NCI-H1092 treated with DMSO at 0.1 percent for 48 hours (cell line): ENCODE results near the gene SLC9A9.
"Not testable (repeated sequence)": the region's sequence is repeated elsewhere in the genome, so short reads cannot be mapped to it uniquely, and the experiment has no call there.

Experiments
- DNase-seq: peaks from one replicate; lab custom pipeline; 2025; lab: John Stamatoyannopoulos, UW

Gene SLC9A9

DNA sequence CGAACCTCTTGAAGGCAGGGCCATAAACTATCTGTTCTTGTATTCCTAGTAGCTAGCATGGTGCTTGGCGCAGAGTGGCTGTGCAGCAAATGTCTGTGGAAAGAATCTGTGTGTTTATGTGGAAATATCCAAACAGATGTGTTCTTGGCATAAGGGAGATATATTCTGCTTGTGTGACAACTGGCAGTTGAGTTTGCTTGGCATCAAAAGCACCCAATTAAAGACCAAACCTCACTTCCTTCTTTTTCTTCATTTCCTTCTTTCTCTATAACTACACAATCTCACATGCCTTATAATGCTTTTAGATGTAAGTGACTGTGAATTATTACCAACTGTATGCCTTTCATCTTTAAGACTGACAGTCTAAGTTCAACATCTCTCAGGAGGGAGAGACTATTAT lies 296.5 kb downstream of the SLC9A9 start:
- no peak for DNase-seq

GRCh38 chr3:143548861-143549497 lies 299.3 kb downstream of the SLC9A9 start:
- DNase-seq, result no peak

DNA sequence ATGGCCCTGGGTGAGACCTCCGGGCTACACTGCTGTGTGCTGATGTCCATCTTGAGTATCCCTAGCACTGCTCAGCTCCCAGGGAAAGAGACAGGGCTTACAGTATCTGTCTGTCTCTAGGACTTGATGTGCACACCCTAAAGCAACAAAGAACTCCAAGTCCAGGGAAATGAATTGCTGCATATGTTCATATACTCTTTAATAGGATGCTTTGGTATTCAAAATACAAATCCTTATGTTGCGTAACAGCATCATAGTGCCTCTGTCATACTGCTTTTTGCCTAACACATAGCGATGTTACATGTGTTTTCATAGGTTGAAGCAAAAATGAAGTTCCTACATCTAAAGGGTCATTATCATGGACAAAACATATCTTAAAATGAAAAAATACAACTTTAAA lies 299.9 kb downstream of the SLC9A9 start:
- no peak for DNase-seq

GRCh38 chr3:143538577-143538981 lies 309.7 kb downstream of the SLC9A9 start:
- no peak for DNase-seq

DNA sequence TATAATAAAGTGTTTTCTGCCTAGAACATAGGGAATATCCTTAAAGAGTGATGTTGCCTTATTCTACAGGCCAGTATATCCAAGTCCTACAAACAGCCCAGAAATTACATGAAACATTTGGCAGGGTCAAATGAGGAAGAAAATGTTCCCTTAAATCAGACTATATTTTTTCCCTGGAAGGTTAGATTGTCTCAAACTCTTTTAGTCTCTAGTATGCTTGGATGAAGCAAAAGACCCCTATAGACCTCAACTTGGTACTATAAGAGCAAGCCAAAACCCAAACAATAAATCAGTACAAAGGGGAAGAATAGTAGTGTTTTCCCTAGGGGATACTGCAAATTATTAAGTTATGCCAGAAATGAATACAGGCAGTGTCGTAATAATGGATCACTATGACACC lies 310.2 kb downstream of the SLC9A9 start:
- DNase-seq, result no peak

DNA sequence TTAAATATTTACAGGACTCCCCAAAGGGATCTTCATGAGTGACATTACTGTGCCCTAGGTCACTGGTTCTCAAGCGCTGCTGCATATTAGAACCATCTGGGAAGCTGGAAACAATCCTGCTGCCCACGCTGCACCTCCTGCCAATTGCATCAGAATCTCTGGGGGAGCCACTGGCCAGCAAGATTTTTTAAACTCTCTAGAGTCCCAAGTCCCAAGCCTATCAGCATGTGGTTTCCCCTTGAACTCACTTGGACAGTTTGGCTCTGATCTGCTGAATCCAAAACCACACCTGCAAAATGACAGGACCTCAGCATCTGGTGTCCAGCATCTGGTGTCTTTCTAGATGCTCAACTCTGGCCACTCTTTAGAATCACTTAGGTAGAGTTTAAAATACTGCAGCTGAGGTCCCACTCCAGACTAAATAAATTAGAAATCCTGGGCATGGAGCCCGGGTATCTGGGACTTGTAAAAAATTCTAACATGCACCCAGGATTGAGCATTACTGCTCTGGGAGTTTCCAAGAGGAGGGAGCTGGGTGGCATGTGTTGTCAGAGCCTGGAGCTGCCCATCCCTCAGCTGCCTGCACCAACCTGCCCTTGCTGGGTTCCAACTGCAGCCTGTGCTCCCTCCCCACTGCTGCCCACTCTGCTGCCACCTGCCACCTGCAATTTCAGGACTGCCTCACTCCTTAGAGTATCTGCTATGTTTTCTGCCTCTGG lies 311.3 kb downstream of the SLC9A9 start:
- no peak for DNase-seq

- DNase-seq, result no peak
These were observed 312.1 kb downstream of the SLC9A9 start for GRCh38 chr3:143535994-143536784.

GRCh38 chr3:143533391-143533790 lies 314.9 kb downstream of the SLC9A9 start:
- no peak for DNase-seq

- DNase-seq, result no peak
These were observed 316.2 kb downstream of the SLC9A9 start for GRCh38 chr3:143532091-143532490.

DNA sequence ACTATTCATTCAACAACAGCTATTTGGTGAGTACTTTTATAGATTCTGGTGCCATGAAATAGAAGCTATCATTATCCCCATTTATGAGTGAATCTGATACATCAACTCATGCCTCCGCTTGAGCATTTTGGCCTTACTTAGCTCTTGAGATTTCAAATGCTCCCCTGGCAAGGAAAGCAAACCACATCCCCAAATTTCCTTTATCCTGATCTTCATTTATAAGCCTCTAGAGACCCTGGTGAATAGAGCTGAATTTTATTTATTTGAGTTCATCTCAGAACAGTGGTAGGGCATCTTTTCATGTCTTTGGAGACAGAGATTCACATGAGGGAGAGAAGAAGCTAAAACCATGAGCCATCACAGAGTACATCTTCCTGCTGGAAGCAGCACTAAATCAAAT lies 317.2 kb downstream of the SLC9A9 start:
- no peak for DNase-seq

DNA sequence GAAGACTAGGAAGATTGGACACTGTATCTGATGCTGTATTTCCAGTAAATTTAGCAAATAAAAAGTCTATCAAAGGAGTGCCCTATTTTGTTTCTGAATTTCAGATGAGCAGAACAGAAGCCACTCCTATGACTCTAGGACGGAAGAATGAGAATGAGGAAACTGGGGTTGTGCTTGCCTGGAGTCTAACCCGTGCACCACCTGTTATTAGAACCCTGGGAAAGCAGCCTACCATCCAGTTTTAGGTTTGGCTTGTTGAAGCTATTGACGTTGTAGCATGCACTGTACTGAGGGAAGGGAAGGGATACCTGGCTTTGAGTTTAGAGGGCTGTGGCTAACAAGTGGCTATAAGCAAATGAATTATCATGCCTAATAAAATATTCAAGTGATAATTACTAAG lies 318.5 kb downstream of the SLC9A9 start:
- no peak for DNase-seq

DNA sequence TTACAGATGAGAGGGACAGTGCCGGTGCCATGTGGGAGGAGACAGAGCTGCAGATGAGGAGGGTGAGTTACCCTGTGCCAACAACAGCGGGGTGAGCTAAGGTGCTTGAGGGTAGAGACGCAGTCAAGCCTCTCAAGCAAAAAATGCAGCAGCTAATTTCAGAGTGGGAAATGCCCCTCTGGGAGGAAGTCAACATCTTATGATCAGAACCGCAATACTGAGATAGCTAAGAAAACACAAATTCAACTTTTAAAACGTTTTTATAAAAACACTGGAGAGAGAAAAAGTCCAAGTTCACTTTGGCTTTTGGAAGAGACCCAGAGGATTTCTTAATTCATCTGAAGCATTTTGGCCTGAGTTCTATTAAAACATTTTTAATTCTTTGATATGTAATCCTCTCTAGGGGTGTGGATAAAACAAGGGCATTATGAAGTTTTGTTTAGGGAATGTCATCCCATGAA lies 319.2 kb downstream of the SLC9A9 start:
- DNase-seq, result no peak

- no peak for DNase-seq
These were observed 322.2 kb downstream of the SLC9A9 start for GRCh38 chr3:143526011-143526545.

GRCh38 chr3:143525408-143525807 lies 322.9 kb downstream of the SLC9A9 start:
- no peak for DNase-seq

DNA sequence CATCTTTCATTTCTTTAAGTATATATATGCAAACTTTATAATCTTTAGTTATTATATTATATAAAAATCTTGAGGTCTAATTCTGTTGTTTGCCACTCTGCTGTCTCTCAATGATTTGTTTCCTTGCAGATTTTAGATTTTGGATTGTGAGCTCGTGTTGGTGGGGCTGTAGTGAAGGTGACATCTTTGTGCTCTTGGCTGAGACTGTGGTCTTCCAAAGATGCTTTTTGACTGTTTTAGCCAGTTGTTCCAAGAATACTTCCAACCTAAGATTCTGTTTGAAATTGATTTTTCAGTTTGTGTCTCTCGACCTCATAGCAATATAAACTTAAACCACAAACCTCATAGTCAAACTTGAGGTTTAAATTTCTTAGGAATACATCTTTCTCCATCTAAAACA lies 326.5 kb downstream of the SLC9A9 start:
- DNase-seq, result no peak

DNA sequence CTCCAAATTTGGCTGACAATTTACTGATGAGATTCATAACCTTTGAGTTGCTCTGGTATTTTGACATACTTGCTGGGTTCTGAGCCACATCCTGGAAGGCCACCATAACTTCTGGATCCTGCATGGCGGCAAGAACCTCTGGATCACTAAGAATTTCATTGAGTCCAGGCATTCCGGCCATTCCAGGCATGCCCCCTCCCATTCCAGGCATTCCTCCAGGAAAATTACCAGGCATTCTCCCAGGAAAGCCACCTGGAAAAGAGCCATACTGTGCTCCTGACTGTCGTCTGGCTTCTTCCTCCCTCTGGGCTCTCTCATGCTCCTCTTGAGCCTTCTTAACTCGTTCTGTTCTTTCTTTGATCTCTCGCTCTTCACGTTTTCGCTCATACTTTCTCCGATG lies 331.1 kb downstream of the SLC9A9 start:
- not testable (repeated sequence) for DNase-seq

GRCh38 chr3:143514874-143515273 lies 333.4 kb downstream of the SLC9A9 start:
- DNase-seq, result no peak

GRCh38 chr3:143514109-143514508 lies 334.2 kb downstream of the SLC9A9 start:
- DNase-seq, result no peak

DNA sequence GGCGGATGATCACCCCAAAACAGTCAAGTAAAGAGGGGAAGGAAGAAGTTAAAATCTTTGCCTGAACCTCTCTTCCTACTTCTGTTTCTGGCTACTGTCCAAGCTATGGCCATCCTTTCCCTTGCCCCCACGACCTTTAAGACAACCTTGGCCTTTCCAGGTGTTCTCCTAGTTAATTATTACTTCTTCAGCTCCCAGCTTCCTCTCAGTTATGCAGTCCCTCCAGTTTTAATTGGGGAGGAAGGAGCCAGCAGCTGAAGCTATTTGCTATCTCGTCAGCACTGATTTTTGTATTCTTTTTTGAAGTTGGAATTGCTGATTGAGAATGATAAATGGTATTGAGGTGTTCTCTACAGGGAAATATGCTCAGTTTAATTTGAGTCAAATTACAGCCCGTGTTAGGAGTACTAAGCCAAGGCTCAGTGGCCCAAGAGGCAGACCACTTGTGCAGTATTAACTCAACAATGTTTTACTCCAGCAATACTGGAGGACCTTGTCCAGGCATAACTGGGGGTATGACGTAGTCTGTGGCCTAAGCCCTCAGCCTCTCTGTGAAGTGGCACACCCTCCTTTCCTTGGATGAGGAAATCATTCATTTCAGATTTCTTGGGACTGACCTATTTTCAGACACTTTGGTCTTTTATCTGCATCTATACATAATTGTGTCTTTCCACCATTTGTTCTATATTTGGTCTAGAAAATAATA lies 336.9 kb downstream of the SLC9A9 start:
- DNase-seq, result no peak

DNA sequence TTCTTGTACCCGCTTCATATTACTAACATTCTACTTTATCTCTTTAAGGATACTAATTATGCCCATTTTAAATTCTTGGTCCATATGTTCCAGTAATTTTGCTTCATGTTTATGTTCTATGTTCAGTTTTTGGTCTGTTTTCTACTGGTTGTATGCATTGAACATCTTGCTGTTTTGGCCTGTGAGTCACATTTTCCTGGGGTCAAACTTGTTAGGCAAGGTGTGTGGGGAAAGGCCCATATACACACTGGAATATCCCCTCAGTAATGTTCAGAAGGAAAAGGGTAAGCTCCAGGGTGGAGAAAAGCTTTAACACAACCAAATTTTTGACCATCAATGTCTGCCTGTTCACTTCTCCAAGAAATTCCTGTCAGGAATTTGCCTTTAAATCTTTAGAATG lies 337.7 kb downstream of the SLC9A9 start:
- DNase-seq, result no peak

- no peak for DNase-seq
These were observed 340.3 kb downstream of the SLC9A9 start for GRCh38 chr3:143507735-143508580.
